Right renal pelvis (tissue), 4 donors: ENCODE measurements around the gene MSI2. TPM values are rescaled to one million over a fixed set of nuclear protein-coding genes. Genes with fewer than 3 reads are reported as not detected.

Source experiments
- DNase-seq, 4 donors: peaks; one replicate each; pipeline ENCODE4 v3.0.0-alpha.2; 2013; ENCODE audit warnings: low read depth in 4 of 4, low spot score in 3 of 4, missing footprints in 1 of 4
- polyA plus RNA-seq, 4 donors: library from polyadenylated mRNA; unstranded; fragments of 120-200 nt; gene quantifications; one replicate each; pipeline ENCODE4 v1.2.1, GENCODE V29; 2013; ENCODE audit not compliant: insufficient read length in 4 of 4

The MSI2 gene
- polyA plus RNA-seq, 4 donors = 87.4 to 99.4 (median 98.4) TPM

- no peak for DNase-seq
Measured at GRCh38 chr17:57531648-57532504, 275.6 kb downstream of the MSI2 start.

- DNase-seq = no peak
Measured at GRCh38 chr17:57532556-57532955, 276.2 kb downstream of the MSI2 start.

GRCh38 chr17:57532966-57533365 lies 276.6 kb downstream of the MSI2 start:
- no peak for DNase-seq

- no peak for DNase-seq
Measured at GRCh38 chr17:57533684-57534305, 277.5 kb downstream of the MSI2 start.

- DNase-seq = no peak
Measured at GRCh38 chr17:57534863-57535248, 278.5 kb downstream of the MSI2 start.

- no peak for DNase-seq
Measured at GRCh38 chr17:57535249-57535966, 279.1 kb downstream of the MSI2 start.

- no peak for DNase-seq
Measured at GRCh38 chr17:57536289-57536688, 280.0 kb downstream of the MSI2 start.

- DNase-seq = no peak
Measured at GRCh38 chr17:57536789-57537523, 280.6 kb downstream of the MSI2 start.

- no peak for DNase-seq
Measured at GRCh38 chr17:57537524-57538410, 281.4 kb downstream of the MSI2 start.

GRCh38 chr17:57538736-57539456 lies 282.6 kb downstream of the MSI2 start:
- DNase-seq = no peak

GRCh38 chr17:57539529-57540301 lies 283.4 kb downstream of the MSI2 start:
- DNase-seq = no peak

GRCh38 chr17:57540596-57540995 lies 284.3 kb downstream of the MSI2 start:
- DNase-seq = no peak

- DNase-seq = no peak
Measured at GRCh38 chr17:57541049-57541448, 284.7 kb downstream of the MSI2 start.

GRCh38 chr17:57541472-57542394 lies 285.4 kb downstream of the MSI2 start:
- DNase-seq = no peak

GRCh38 chr17:57542510-57542909 lies 286.2 kb downstream of the MSI2 start:
- no peak for DNase-seq

GRCh38 chr17:57543230-57543629 lies 286.9 kb downstream of the MSI2 start:
- DNase-seq = no peak

GRCh38 chr17:57544401-57544800 lies 288.1 kb downstream of the MSI2 start:
- DNase-seq = no peak
